SH-SY5Y (cell line): ENCODE data around the gene RASA1.

Experiments used
- GATA2 ChIP-seq: IDR thresholded peaks from 2 replicates; pipeline ENCODE4 v1.6.1; 2011; ENCODE audit warnings: mild to moderate bottlenecking, low read depth, low read length
- GATA3 ChIP-seq: IDR thresholded peaks from 2 replicates; pipeline ENCODE4 v1.6.1; 2011; ENCODE audit warnings: low read depth, mild to moderate bottlenecking, low read length, moderate library complexity

- TF ChIP-seq GATA2 (no peak), GATA3 (no peak)
Measured at GRCh38 chr5:87347272-87347671, 79.6 kb downstream of the RASA1 start.
